GM12892 (cell line): ENCODE measurements around the gene CACNA2D3.

Experiments used
- POLR2A ChIP-seq: IDR thresholded peaks from 2 replicates; pipeline ENCODE4 v1.6.1; 2011; ENCODE audit warnings: low read depth, low read length, control low read depth
- POLR2AphosphoS5 ChIP-seq: IDR thresholded peaks from 2 replicates; pipeline ENCODE4 v1.6.1; 2011; ENCODE audit warnings: low read depth, low read length, control low read depth

- no peak for TF ChIP-seq POLR2AphosphoS5
- no peak for TF ChIP-seq POLR2A
These were observed 17.3 kb downstream of the CACNA2D3 start for GRCh38 chr3:54139630-54140029.
